CD4-positive, alpha-beta T cell treated with Interleukin-17A for 4 hours (primary cell): ENCODE results near the gene MTMR2.

Experiments used
- DNase-seq: peaks from one replicate; pipeline ENCODE4 v3.0.0-alpha.2; 2020; ENCODE audit warnings: mixed read lengths

MTMR2 gene

DNA sequence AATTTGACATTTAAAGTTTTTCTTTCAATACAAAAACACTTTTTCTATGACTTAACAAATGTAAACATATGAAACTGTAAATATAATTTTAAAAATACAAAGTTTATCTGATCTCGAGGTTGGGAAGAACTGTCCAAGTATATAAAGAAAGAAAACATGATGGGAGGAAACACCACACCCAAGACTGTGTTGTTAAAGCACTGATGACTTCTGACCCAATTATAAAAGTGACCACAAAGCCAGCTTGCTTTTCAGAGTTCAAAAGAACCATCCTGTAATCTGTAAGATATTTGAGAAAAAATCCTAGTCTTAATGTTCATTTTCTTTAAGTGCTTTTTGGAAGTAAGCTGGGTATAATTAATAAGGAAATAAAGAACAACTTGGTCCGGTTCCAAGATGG lies 118.0 kb downstream of the MTMR2 start:
- DNase-seq: no peak

GRCh38 chr11:95803973-95804372 lies 119.9 kb downstream of the MTMR2 start:
- no peak for DNase-seq

DNA sequence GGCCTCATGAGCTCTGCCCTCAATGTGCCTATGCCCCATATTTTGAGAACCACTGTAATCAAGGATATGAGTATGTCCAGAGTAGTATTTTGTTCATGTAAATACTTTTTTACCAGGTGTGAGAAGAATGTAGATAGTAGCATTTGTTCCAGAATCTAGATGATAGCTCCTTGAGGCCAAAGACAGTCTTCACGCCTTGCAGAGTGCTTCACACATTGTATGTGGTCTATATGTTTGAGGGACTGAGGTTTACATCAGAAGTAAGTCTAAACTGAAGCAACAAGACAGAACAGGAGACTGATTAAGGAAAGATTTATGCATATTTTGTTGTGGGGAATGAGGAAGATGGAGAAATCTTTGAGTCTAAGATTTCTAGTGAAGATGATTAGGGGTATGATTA lies 121.1 kb downstream of the MTMR2 start:
- DNase-seq: no peak

DNA sequence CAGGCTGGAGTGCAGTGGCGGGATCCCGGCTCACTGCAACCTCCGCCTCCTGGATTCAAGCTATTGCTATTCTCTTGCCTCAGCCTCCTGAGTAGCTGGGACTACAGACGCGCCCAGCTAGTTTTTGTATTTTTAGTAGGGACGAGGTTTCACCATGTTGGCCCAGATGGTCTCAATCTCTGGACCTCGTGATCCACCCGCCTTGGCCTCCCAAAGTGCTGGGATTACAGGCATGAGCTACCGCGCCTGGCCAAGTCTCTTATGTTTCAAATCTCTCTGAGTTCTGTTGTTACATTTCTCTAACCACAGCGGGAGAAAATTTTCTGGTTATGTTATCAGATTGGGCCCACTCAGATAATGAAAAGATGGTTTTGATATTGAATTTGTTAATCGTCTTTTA lies 123.5 kb downstream of the MTMR2 start:
- DNase-seq: no peak

DNA sequence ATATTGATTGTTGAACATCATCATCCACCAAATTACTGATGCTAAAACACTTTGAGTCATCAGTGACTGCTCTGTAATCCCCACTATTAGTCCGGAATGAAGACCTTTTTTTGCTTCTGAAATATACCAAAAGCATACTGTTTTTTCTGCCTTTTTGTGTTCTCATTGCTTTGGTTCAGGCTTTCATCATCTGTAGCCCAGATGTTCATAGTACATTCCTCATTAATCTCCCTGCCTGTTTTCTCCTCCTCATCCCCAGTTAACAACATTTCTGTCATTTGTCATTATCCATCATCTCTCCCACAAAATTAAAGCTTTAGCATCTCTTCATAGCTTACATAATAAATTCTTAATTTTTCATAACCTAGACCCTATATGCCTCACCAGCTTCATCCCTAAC lies 124.4 kb downstream of the MTMR2 start:
- no peak for DNase-seq

DNA sequence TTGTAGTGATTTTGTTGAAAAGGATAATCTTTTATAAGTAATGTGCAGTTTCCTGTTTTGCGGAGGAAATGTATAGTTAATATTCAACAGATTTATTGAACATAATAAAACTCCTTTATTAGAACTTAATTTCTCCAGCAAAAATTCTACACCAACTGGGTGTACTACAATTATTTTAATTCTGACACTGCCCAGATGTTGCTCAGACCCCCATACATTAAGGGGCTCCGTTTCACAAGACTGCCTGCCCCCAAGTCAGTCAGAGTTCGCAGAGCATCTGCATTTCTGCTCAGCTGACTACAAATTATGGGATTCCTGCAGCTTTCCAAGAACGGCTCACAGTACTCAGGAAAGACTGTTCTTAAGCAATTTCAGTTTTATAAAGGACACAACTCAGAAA lies 127.4 kb downstream of the MTMR2 start:
- DNase-seq: no peak

DNA sequence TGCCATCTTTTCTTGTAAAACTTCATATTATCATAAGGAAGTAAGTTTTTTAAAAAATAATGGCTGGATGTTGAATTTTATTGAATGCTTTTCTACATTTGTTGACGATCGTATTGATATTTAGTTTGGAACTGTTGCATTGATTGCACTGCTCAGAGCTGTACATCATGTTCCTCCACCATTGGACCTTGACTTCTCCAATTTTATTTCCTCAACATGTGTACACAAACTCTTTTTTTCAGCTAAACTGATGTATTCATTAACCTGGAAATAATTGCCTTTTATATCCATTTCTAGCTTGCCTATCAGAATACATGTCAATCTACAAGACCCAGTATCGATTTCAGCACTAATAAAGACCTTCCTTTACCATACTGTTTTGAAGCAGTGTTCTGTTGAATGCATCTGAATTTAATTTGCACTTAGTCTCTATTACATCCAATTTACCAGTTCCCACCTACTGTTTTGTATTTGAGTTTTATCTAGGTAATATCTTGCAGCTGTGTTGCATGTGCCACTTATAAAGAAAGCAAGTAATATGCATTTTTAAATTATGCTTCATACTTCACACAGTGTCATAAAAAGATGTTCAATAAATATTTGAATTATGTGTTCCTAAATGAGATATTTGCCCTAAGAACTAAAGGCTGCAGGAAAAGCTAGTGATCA lies 128.1 kb downstream of the MTMR2 start:
- DNase-seq: no peak

- DNase-seq: no peak
Measured at GRCh38 chr11:95794086-95794485, 129.8 kb downstream of the MTMR2 start.

GRCh38 chr11:95793116-95793515 lies 130.8 kb downstream of the MTMR2 start:
- no peak for DNase-seq

DNA sequence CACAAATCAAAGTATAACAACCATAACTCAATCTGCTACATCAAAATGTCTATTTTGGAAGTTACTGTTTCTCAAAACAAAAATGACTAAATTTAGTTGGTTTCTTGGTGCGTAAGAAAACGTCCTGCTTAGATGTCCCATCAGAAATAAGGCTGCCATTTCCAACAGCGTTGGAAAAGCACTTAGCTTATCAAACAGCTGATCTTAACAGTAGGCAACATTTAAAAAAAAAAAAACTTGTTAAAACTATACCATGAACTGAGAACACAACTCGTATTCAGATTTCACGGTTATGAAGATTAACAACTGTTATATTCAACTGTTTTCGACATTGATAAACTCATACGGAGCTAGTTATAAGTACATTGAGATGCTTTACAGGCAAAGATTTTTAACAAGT lies 131.2 kb downstream of the MTMR2 start:
- DNase-seq: no peak

GRCh38 chr11:95792200-95792599 lies 131.7 kb downstream of the MTMR2 start:
- no peak for DNase-seq

- no peak for DNase-seq
Measured at GRCh38 chr11:95791709-95792033, 132.2 kb downstream of the MTMR2 start.

DNA sequence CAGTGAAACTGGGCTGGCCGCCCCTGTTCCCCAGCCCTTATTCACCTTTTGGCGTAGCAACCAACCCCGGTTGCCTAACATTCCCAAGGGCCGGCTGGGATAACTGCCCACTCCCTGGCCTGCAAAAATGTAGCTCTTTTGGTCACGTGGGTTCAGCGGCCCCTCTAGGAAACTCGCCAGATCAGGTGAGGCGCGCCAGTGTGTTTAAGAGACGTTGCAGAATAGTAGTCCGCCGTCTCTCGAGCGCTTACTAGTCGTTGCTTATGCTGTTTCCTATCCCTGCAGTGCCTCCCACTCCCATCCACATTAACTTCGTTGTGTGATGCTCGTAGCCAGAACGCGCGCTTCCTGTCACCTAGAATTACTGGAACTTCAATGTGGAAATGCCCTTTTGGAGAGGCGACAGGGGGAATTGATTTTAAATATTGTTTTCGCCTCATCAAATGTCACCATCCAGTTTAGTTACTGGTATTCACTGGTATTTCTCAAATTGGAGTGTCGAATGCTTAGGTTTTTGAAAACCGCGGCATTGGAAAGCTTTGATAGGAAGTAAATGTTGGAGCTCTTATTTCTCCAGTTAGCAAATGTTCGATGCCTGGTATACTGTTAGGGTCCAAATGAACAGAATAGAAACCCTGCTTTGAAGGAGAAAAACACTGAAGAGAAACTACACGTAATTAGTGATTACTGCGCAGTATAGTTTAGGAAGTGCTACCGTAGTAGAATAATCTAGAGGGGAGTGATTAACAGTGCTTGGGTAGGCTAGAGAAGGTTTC lies 132.8 kb downstream of the MTMR2 start:
- DNase-seq: peak; percentile 51

DNA sequence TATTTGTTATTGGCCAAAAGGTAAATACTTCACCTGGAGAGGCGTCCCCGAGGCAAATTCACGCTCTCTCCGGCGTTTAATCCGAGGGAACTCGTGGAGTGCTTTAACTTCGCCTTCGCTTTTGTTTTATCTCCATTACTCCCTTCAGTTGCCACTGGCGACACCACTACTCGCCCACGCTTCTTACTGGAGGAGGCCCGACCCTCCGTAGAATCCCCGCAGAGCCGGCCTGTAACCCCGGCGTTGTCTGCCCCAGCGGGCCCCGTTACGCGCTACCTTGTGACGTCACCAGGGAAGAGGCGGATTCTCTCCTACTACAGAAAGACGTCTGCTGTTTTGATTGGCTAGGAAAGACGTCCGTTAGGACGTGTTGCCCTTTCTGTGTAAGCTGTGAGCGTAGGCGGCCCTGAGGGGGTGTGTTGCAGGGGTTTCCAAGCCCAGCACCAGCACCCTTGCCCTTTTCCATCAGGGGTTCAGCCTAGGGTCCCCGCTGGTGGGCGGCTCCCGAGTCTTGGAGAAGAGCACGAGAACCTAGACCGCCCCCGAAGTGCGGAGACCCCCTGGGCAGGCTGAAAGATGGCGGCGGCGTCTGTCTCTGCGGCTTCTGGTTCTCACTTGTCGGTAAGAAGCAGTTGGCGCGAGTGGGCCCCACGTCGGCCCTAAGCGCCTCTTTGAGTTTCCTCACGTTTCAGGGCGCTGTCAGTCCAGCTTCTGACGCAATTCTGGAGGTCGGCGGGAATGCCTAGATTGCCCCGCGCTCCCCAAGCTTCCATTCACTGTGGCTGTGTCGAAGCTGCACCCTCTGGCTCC lies 133.6 kb downstream of the MTMR2 start, which contains the start of gene CEP57:
TSS of gene CEP57 (plus strand) at position 376 of the 810 bp plus-strand sequence. CDS start at position 577, 201 bp downstream.
- DNase-seq: peak; percentile 94

DNA sequence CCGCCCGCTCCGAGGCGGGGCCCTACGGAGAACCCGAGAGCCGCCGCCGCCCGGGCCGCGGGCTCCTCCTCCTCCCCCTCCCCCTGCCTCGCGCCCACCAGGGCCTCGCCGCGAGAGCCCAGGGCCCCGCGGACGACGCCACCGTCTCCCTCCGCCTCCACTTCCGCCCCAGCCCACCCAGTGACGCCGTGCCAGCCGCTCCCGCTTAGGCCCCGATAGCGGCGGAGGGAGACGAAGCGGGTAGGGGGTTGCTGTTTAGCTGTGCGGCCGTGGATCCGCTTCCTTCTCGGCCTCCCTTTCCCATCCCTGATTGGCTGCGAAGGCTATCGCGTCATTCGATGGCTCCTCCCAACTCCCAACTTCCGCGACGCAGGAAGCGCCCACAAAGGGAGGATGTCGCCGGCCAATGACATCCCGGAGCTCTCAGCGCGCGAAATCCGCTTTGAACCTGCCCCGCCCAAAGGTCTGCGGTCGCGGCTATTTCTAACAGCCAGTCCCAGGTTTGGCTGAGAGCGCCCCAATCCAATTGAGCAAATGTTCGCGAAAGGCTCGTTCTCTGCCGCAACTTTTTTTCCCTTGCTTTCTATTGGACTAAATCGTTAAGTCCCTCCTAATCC lies 134.3 kb downstream of the MTMR2 start, which contains the start of gene FAM76B:
TSS of gene FAM76B (minus strand) at position 277 of the 617 bp plus-strand sequence. CDS start 304 bp downstream, outside the sequence.
- DNase-seq: peak; percentile 94

GRCh38 chr11:95788921-95789505 lies 134.9 kb downstream of the MTMR2 start:
- DNase-seq: peak; percentile 39
